HepG2 (cell line): ENCODE results near the gene KDM3A. TPM values are rescaled to one million over a fixed set of nuclear protein-coding genes. Genes with fewer than 3 reads are reported as not detected.
A peak's percentile ranks its signal among the peaks of the same experiment; 100 is the strongest.

Experiments
- ARID5B ChIP-seq: IDR thresholded peaks from 2 replicates; pipeline ENCODE4 v1.4.0; 2020; ENCODE audit warnings: mild to moderate bottlenecking, missing genetic modification reagents
- DZIP1 ChIP-seq: sonication (generic); formaldehyde crosslinking; IDR thresholded peaks from 2 replicates; pipeline ENCODE4 v1.5.0; 2020; ENCODE audit warnings: mild to moderate bottlenecking, missing genetic modification reagents
- GABPB1 ChIP-seq: IDR thresholded peaks from 2 replicates; pipeline ENCODE4 v1.6.1; 2016; ENCODE audit warnings: mild to moderate bottlenecking, missing genetic modification reagents, moderate library complexity, missing compliant biosample characterization
- HOXA3 ChIP-seq: sonication (generic); formaldehyde crosslinking; IDR thresholded peaks from 2 replicates; pipeline ENCODE4 v1.5.0; 2020; ENCODE audit warnings: missing genetic modification reagents
- MYNN ChIP-seq: sonication (generic); formaldehyde crosslinking; IDR thresholded peaks from 2 replicates; pipeline ENCODE4 v1.4.0; 2020; ENCODE audit warnings: mild to moderate bottlenecking, low read depth, missing genetic modification reagents
- NR2C2 ChIP-seq: sonication (generic); formaldehyde crosslinking; IDR thresholded peaks from 2 replicates; pipeline ENCODE4 v1.4.0; 2020; ENCODE audit warnings: missing genetic modification reagents, mild to moderate bottlenecking, moderate library complexity, borderline replicate concordance
- PAWR ChIP-seq: sonication (generic); formaldehyde crosslinking; IDR thresholded peaks from 2 replicates; pipeline ENCODE4 v1.4.0; 2020; ENCODE audit warnings: missing genetic modification reagents, mild to moderate bottlenecking, borderline replicate concordance
- ZNF232 ChIP-seq: sonication (generic); formaldehyde crosslinking; IDR thresholded peaks from 2 replicates; pipeline ENCODE4 v1.4.0; 2020; ENCODE audit warnings: missing genetic modification reagents, borderline replicate concordance
- ZNF550 ChIP-seq: sonication (generic); formaldehyde crosslinking; IDR thresholded peaks from 2 replicates; pipeline ENCODE4 v1.4.0; 2020; ENCODE audit warnings: mild to moderate bottlenecking, missing genetic modification reagents, borderline replicate concordance
- ZNF687 ChIP-seq: sonication (generic); formaldehyde crosslinking; IDR thresholded peaks from 2 replicates; pipeline ENCODE4 v1.5.1; 2020; ENCODE audit warnings: mild to moderate bottlenecking, missing genetic modification reagents, moderate library complexity
- polyA plus RNA-seq, 8 experiments: library from polyadenylated mRNA; depleted of rRNA in 3 of 8; stranded (reverse) in 7 of 8; unstranded in 1 of 8; fragments of >200 nt; fragmentation: Illumina TruSeq in 4 of 8; extraction: Trizol in 4 of 8; gene quantifications; 2 replicates each; pipeline versions ENCODE4 v1.2.1 to v1.2.3, GENCODE V29; 2011 to 2016; ENCODE audit warnings: low read depth in 4 of 8, missing spikeins in 1 of 8, mixed read lengths in 1 of 8; ENCODE audit not compliant: insufficient read depth in 1 of 8
- total RNA-seq, 5 experiments: library from RNA; depleted of rRNA; stranded (reverse); fragments of >200 nt; fragmentation: Illumina TruSeq; extraction: Trizol; gene quantifications; 2 replicates each; pipeline ENCODE4 v1.2.3, GENCODE V29; 2016; ENCODE audit warnings: low read depth in 1 of 5
- TF ChIP-seq, protein P1 (sequence below): sonication (generic); formaldehyde crosslinking; IDR thresholded peaks from 2 replicates; pipeline ENCODE4 v1.4.0; 2020; ENCODE audit warnings: mild to moderate bottlenecking, missing genetic modification reagents
- TF ChIP-seq, protein P2 (sequence below): IDR thresholded peaks from 2 replicates; pipeline ENCODE4 v1.6.1; 2012; ENCODE audit warnings: low read depth, low read length, improper control_type of control experiment

Gene KDM3A
- total and polyA plus RNA-seq, 2 of the 13 experiments (the other 11 are each of a cell fraction or from before 2014, with no cell fraction given) = 21.0 to 70.2 TPM

GRCh38 chr2:86440631-86441391 lies at the start of gene KDM3A (continued):
- TF ChIP-seq, protein P1, sequence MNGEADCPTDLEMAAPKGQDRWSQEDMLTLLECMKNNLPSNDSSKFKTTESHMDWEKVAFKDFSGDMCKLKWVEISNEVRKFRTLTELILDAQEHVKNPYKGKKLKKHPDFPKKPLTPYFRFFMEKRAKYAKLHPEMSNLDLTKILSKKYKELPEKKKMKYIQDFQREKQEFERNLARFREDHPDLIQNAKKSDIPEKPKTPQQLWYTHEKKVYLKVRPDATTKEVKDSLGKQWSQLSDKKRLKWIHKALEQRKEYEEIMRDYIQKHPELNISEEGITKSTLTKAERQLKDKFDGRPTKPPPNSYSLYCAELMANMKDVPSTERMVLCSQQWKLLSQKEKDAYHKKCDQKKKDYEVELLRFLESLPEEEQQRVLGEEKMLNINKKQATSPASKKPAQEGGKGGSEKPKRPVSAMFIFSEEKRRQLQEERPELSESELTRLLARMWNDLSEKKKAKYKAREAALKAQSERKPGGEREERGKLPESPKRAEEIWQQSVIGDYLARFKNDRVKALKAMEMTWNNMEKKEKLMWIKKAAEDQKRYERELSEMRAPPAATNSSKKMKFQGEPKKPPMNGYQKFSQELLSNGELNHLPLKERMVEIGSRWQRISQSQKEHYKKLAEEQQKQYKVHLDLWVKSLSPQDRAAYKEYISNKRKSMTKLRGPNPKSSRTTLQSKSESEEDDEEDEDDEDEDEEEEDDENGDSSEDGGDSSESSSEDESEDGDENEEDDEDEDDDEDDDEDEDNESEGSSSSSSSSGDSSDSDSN = peak; percentile 78
- TF ChIP-seq GABPB1 (CRISPR knock-in tag) (peak; percentile 76), DZIP1 (peak; percentile 100), MYNN (peak; percentile 97; the same call in 1 of the 2 replicates), ARID5B (CRISPR knock-in tag) (peak; percentile 82), HOXA3 (CRISPR knock-in tag) (peak; percentile 99), ZNF687 (CRISPR knock-in tag) (peak; percentile 100), ZNF232 (CRISPR knock-in tag) (peak; percentile 100), NR2C2 (CRISPR knock-in tag) (peak; percentile 90), PAWR (CRISPR knock-in tag) (no peak; the same call in 1 of the 2 replicates), ZNF550 (peak; percentile 55)
- TF ChIP-seq, protein P2, sequence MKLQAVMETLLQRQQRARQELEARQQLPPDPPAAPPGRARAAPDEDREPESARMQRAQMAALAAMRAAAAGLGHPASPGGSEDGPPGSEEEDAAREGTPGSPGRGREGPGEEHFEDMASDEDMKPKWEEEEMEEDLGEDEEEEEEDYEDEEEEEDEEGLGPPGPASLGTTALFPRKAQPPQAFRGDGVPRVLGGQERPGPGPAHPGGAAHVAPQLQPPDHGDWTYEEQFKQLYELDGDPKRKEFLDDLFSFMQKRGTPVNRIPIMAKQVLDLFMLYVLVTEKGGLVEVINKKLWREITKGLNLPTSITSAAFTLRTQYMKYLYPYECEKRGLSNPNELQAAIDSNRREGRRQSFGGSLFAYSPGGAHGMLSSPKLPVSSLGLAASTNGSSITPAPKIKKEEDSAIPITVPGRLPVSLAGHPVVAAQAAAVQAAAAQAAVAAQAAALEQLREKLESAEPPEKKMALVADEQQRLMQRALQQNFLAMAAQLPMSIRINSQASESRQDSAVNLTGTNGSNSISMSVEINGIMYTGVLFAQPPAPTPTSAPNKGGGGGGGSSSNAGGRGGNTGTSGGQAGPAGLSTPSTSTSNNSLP = peak; percentile 100
